GM12891 (cell line): ENCODE measurements around the gene FUT8.
"Not testable (repeated sequence)": the region's sequence is repeated elsewhere in the genome, so short reads cannot be mapped to it uniquely, and the experiment has no call there.

Source experiments
- DNase-seq: peaks from one replicate; pipeline ENCODE4 v3.0.0; 2011; ENCODE audit warnings: low spot score; ENCODE audit not compliant: insufficient read length
- FAIRE-seq: peaks from 2 replicates; lab custom pipeline; 2011; peaks lifted over from hg19 to GRCh38; lab: Jason Lieb, UNC
- PAX5 ChIP-seq: IDR thresholded peaks from 2 replicates; pipeline ENCODE4 v1.6.1; 2011; ENCODE audit warnings: low read length, moderate library complexity, mild to moderate bottlenecking; ENCODE audit not compliant: insufficient read depth, severe bottlenecking
- POLR2A ChIP-seq: IDR thresholded peaks from 2 replicates; pipeline ENCODE4 v1.6.1; 2011; ENCODE audit warnings: low read depth, low read length, control low read depth
- POLR2AphosphoS5 ChIP-seq: IDR thresholded peaks from 2 replicates; pipeline ENCODE4 v1.6.1; 2011; ENCODE audit warnings: low read depth, low read length, control low read depth
- POU2F2 ChIP-seq: IDR thresholded peaks from 2 replicates; pipeline ENCODE4 v1.6.1; 2011; ENCODE audit warnings: low read depth, mild to moderate bottlenecking, control low read depth, low read length, moderate library complexity
- SPI1 ChIP-seq: IDR thresholded peaks from 2 replicates; pipeline ENCODE4 v1.6.1; 2011; ENCODE audit warnings: low read depth, low read length, control low read depth
- TAF1 ChIP-seq: IDR thresholded peaks from 2 replicates; pipeline ENCODE4 v1.6.1; 2011; ENCODE audit warnings: low read depth, low read length, control low read depth

FUT8 gene

DNA sequence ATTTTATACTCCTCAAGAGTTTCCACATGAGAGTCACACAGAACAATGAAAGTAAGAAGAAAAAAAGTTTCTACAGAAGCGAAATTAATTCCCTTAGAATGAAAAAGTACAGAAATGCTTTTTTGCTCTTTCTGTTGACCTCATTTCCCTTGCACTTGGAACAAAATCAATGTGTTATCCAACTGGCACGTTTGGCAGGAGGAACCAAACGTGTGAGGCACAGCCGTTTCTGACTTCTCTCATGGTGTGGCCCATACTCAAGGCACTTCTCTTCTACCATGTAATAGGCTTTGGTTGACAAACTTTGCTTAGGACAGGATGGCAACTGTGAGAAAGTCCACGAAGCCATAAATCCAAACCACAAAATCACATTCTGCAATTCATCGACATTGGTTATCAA lies 297.0 kb downstream of the FUT8 start:
- DNase-seq (no peak), FAIRE-seq (peak; percentile 77)
- no peak for TF ChIP-seq PAX5
- TF ChIP-seq TAF1: no peak
- no peak for TF ChIP-seq POLR2AphosphoS5
- TF ChIP-seq POU2F2: no peak
- no peak for TF ChIP-seq SPI1
- TF ChIP-seq POLR2A: no peak

DNA sequence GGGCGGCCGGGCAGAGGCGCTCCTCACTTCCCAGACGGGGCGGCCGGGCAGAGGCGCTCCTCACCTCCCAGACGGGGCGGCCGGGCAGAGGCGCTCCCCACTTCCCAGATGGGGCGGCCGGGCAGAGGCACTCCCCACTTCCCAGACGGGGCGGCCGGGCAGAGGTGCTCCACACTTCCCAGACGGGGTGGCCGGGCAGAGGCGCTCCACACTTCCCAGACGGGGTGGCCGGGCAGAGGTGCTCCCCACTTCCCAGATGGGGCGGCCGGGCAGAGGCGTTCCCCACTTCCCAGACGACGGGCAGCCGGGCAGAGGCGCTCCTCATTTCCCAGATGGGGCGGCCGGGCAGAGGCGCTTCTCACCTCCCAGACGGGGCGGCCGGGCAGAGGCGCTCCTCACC lies 304.3 kb downstream of the FUT8 start:
- not testable (repeated sequence) for FAIRE-seq, DNase-seq

DNA sequence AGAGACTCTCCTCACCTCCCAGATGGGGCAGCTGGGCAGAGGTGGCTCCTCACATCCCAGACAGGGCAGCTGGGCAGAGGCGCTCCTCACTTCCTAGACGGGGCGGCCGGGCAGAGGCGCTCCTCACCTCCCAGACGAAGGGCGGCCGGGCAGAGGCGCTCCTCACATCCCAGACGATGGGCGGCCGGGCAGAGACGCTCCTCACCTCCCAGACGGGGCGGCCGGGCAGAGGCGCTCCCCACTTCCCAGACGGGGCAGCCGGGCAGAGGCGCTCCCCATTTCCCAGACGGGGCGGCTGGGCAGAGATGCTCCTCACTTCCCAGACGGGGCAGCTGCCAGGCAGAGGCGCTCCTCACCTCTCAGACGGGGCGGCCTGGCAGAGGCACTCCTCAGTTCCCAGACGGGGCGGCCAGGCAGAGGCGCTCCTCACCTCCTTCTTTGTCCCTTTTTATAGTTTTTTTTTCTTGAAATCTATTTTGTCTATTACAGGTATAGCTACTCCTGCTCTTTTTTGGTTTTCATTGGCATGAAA lies 304.9 kb downstream of the FUT8 start:
- DNase-seq, FAIRE-seq: not testable (repeated sequence)

DNA sequence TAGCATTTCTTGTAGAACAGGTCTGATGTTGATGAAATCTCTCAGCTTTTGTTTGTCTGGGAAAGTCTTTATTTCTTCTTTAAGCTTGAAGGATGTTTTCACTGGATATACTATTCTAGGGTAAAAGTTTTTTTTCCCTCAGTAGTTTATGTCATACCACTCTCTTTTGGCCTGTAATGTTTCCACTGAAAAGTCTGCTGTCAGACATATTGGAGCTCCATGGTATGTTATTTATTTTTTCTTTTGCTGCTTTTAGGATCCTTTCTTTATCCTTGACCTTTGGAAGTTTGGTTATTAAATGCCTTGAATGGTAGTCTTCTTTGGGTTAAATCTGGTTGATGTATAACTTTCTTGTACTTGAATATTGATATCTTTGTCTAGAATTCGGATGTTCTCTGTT lies 306.1 kb downstream of the FUT8 start:
- DNase-seq (no peak), FAIRE-seq (no peak)
- TF ChIP-seq PAX5 (no peak), TAF1 (no peak), POLR2AphosphoS5 (no peak), POU2F2 (no peak), POLR2A (no peak), SPI1 (no peak)

DNA sequence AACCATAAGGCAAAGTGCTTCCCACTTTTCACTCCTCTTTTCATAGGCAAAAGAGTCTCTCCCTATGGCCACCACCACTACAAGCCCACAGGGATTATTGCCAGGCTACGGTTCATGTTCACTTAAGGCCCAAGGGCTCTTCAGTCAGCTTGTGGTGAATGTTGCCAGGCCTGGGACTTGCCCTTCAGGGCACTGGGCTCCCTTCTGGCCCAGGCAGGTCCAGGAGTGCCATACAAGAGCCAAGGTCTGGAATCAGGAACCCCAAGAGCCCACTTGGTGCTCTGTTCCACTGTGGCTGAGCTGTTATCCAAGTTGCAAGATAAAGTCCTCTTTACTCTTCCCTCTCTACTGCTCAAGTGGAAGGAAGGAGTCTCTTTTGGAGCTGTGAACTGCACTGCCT lies 307.6 kb downstream of the FUT8 start:
- FAIRE-seq (no peak), DNase-seq (no peak)
- no peak for TF ChIP-seq POLR2AphosphoS5
- no peak for TF ChIP-seq SPI1
- no peak for TF ChIP-seq TAF1
- no peak for TF ChIP-seq POLR2A
- TF ChIP-seq POU2F2: no peak
- no peak for TF ChIP-seq PAX5

DNA sequence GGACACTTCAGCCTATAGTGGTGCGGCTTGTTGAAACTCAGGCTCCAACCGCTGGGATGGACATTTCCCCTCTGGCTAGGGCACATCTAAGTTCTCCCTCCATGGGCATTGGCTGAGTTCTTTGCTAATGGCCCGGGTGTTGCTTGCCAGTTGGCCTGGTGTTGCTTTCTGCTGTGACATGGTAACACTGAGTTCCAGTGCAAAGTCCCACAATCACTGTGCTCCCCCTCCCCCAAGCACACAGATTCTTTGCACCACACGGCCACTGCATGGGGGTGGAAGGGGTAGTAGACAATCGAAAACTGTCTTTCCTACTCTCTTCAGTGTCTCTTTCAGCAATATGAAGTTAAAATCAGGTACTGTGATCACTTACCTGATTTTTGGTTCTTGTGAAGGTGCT lies 308.2 kb downstream of the FUT8 start:
- FAIRE-seq (no peak), DNase-seq (no peak)
- TF ChIP-seq SPI1 (no peak), PAX5 (no peak), POLR2A (no peak), TAF1 (no peak), POU2F2 (no peak), POLR2AphosphoS5 (no peak)

DNA sequence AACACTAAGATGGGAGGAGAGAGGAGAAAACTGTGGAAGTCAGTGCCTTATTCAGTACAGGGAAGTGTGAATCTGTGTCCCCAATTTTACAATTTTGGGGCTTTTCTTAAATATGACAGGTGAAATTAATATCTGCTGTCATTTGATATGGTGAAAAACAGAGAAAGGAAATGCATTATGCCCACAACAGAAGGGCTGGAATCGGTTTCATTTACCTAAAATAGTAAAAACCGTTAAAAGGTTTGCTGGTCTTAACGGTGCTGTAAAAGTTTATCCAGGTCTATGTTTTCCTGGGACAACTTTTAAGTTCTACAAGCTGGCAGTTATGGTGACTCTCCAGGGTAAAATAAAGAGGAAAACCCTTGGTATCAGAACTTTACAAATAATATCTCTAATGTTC lies 310.8 kb downstream of the FUT8 start:
- no peak for DNase-seq
- TF ChIP-seq POLR2AphosphoS5: no peak
- no peak for TF ChIP-seq POU2F2
- TF ChIP-seq PAX5: no peak
- no peak for TF ChIP-seq SPI1
- no peak for TF ChIP-seq POLR2A
- FAIRE-seq: no peak

DNA sequence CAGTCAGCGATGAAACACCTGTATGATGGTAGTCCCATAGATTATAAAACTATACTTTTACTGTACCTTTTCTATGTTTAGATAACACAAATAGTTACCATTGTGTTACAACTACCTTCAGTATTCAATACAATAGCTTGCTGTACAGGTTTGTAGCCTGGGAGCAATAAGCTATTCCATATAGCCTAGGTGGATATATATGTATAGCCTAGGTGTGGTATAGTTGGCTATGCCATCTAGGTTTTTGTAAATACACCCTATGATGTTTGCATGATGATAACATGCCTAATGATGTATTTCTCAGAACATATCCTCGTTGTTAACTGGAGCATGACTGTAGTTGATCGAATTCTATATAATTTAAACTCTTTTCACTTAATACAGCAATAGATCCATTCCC lies 316.1 kb downstream of the FUT8 start:
- FAIRE-seq (no peak), DNase-seq (no peak)
- TF ChIP-seq SPI1 (no peak), POU2F2 (no peak), POLR2AphosphoS5 (no peak), POLR2A (no peak), TAF1 (no peak)

DNA sequence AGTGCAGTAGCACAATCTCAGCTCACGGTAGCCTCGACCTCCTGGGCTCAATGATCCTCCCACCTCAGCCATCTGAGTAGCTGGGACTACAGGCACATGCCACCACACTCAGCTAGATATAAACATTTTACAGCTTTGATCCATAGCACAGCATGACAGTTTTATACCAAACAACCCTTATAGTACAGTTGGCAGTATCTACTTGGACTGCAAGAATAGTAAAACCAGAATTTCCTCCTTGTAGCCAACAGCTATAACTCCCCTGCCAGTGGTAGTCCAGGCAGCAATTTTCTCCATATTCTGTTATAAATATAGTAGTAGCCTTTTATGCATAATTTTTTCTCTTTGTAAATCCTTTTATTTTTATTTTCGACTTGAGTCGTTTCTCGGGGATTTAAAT lies 317.0 kb downstream of the FUT8 start:
- TF ChIP-seq TAF1 (no peak), POU2F2 (no peak), SPI1 (no peak), PAX5 (no peak), POLR2A (no peak)
- no peak for DNase-seq
- FAIRE-seq: no peak

DNA sequence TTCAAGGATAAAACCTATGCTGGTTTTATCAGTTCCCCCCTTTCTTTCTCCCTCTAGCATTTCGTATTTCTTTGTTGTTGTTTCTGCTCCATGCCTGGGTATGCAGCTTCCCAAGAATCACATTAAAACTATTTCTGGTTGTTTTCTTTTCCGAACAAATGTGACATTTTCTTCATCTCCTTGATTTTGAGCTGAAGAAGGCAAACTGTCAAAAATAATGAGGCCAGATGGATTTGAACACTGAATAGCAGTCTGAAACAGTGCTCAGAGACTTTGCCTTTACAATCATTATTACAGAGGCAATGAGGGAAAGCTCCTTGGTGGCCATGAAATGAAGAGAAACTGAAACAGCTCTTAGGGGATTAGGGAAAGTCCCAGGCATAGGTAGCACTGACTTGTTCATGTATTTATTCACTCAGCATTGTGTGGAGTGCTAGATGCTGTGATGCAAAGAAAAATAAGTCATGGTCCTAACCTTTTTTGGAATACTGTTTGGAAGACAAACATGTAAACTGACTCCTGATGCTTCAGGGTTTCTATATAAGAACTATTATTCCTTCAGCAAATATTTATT lies 319.5 kb downstream of the FUT8 start:
- DNase-seq (peak; percentile 15), FAIRE-seq (peak; percentile 98)
- TF ChIP-seq POLR2A (no peak), POU2F2 (no peak), TAF1 (no peak), POLR2AphosphoS5 (no peak), SPI1 (no peak), PAX5 (no peak)

DNA sequence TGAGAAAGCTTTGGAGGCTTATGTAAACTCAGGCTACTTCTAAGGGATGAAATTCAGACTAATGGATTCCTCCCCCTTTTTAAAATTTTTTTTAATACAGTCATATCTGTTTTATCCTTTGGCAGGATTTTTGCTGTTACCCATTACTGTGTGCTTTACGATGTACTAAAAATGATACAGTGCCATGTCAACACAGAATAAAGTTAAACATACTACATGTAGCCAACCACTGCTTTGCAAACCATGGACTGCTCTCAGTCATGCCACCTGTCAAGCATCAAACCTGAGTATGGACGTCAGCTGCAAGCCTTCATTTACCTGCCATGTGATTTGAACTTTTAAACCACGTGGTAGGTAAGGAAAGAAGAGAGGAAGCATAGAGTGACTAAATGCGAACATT lies 325.8 kb downstream of the FUT8 start:
- TF ChIP-seq POU2F2: no peak
- no peak for TF ChIP-seq PAX5
- FAIRE-seq (no peak), DNase-seq (no peak)
